A549 (cell line): ENCODE data around the gene KIZ. TPM values are rescaled to one million over a fixed set of nuclear protein-coding genes. Genes with fewer than 3 reads are reported as not detected.

ENCODE experiments used
- ATAC-seq, 2 experiments: fragments of 200-7000 bp in 1 of 2; fragments of >200 bp in 1 of 2; cut with Nextera tagmentation in 1 of 2; cut with Tn5 transposase in 1 of 2; 3 replicates each; pipeline versions ENCODE4 v1.8.0 to v1.9.1; 2018 to 2020; ENCODE audit warnings: mild to moderate bottlenecking in 1 of 2, moderate library complexity in 1 of 2
- CTCF ChIA-PET: fragments of 300-600 bp; sonication (Branson Sonifier 250); formaldehyde crosslinking; extraction: SDS; loops from one replicate; lab custom pipeline; 2021; ENCODE audit warnings: antibody characterized with exemption, inconsistent platforms; lab: Yijun Ruan, JAX
- POLR2A ChIA-PET: fragments of 350-600 bp; formaldehyde crosslinking; extraction: SDS; loops from one replicate; lab custom pipeline; 2021; ENCODE audit warnings: antibody characterized with exemption, inconsistent platforms; lab: Yijun Ruan, JAX
- DNase-seq, 2 experiments: peaks; one replicate each; pipeline versions ENCODE4 v3.0.0 to v3.0.0-alpha.2; 2011 to 2016; ENCODE audit warnings: low read depth in 1 of 2, low spot score in 1 of 2
- FAIRE-seq: peaks from 2 replicates; lab custom pipeline; 2011; peaks lifted over from hg19 to GRCh38; lab: Jason Lieb, UNC
- H3K27ac ChIP-seq, 2 experiments: fragments of >200 bp; sonication (Bioruptor Twin); formaldehyde crosslinking; 3 replicates each; pipeline ENCODE4 v1.5.1; 2016 to 2017
- H3K4me1 ChIP-seq: fragments of >200 bp; sonication (Bioruptor Twin); formaldehyde crosslinking; 3 replicates; pipeline ENCODE4 v1.6.1; 2016
- H3K4me2 ChIP-seq: fragments of >200 bp; sonication (Bioruptor Twin); formaldehyde crosslinking; 3 replicates; pipeline ENCODE4 v1.6.1; 2016
- H3K4me3 ChIP-seq: fragments of >200 bp; sonication (Bioruptor Twin); formaldehyde crosslinking; 3 replicates; pipeline ENCODE4 v1.5.1; 2016
- H3K9me3 ChIP-seq: fragments of >200 bp; sonication (Bioruptor Twin); formaldehyde crosslinking; 3 replicates; pipeline ENCODE4 v1.6.1; 2016
- ATOH8 ChIP-seq: fragments of 250-450 bp; sonication (Bioruptor Pico); IDR thresholded peaks from 2 replicates; pipeline ENCODE4 v1.5.0; 2020; ENCODE audit warnings: low read depth, mild to moderate bottlenecking, moderate library complexity
- BCL3 ChIP-seq: fragments of >200 bp; sonication (Bioruptor Twin); formaldehyde crosslinking; IDR thresholded peaks from 3 replicates; pipeline ENCODE4 v1.6.1; 2016
- CBX2 ChIP-seq: fragments of 200-600 bp; sonication (generic); IDR thresholded peaks from 2 replicates; pipeline ENCODE4 v1.6.1; 2016; ENCODE audit warnings: low read depth, mild to moderate bottlenecking, borderline replicate concordance
- CEBPB ChIP-seq, 2 experiments: fragments of >200 bp in 1 of 2; sonication (Bioruptor Twin) in 1 of 2; formaldehyde crosslinking in 1 of 2; IDR thresholded peaks; 2 replicates each; pipeline ENCODE4 v1.6.1; 2012 to 2016
- CHD2 ChIP-seq: fragments of 150-350 bp; IDR thresholded peaks from 2 replicates; pipeline ENCODE4 v1.6.1; 2014; ENCODE audit warnings: low read length; ENCODE audit not compliant: partially characterized antibody
- CHD4 ChIP-seq: fragments of 200-600 bp; sonication (generic); IDR thresholded peaks from 2 replicates; pipeline ENCODE4 v1.6.1; 2016; ENCODE audit warnings: antibody characterized with exemption, mild to moderate bottlenecking, borderline replicate concordance
- EHF ChIP-seq: fragments of 250-450 bp; sonication (Bioruptor Pico); IDR thresholded peaks from 2 replicates; pipeline ENCODE4 v1.5.0; 2020; ENCODE audit warnings: mild to moderate bottlenecking
- EP300 ChIP-seq, 2 experiments: fragments of >200 bp; sonication (Bioruptor Twin); formaldehyde crosslinking; IDR thresholded peaks; 2 replicates in 1 of 2; 3 replicates in 1 of 2; pipeline ENCODE4 v1.6.1; 2016 to 2017
- GATA3 ChIP-seq: IDR thresholded peaks from 2 replicates; pipeline ENCODE4 v1.6.1; 2012; ENCODE audit warnings: borderline replicate concordance
- HDAC2 ChIP-seq: fragments of 200-600 bp; sonication (generic); IDR thresholded peaks from 2 replicates; pipeline ENCODE4 v1.6.1; 2016
- HEYL ChIP-seq: fragments of 250-450 bp; sonication (Bioruptor Pico); IDR thresholded peaks from 2 replicates; pipeline ENCODE4 v1.8.0; 2021; ENCODE audit warnings: mild to moderate bottlenecking, moderate library complexity
- HMGXB4 ChIP-seq: fragments of 250-450 bp; sonication (Bioruptor Pico); IDR thresholded peaks from 2 replicates; pipeline ENCODE4 v1.5.0; 2021; ENCODE audit warnings: mild to moderate bottlenecking, moderate library complexity, borderline replicate concordance
- HOXA7 ChIP-seq: fragments of 250-450 bp; sonication (Bioruptor Pico); IDR thresholded peaks from 2 replicates; pipeline ENCODE4 v1.5.0; 2020; ENCODE audit warnings: mild to moderate bottlenecking, moderate library complexity
- HOXB13 ChIP-seq: fragments of 250-450 bp; sonication (Bioruptor Pico); IDR thresholded peaks from 2 replicates; pipeline ENCODE4 v1.5.0; 2020; ENCODE audit warnings: low read depth, mild to moderate bottlenecking, moderate library complexity
- HOXB5 ChIP-seq: fragments of 250-450 bp; sonication (Bioruptor Pico); IDR thresholded peaks from 2 replicates; pipeline ENCODE4 v1.5.0; 2020; ENCODE audit warnings: mild to moderate bottlenecking, moderate library complexity
- JUNB ChIP-seq: fragments of >200 bp; sonication (Bioruptor Twin); formaldehyde crosslinking; IDR thresholded peaks from 2 replicates; pipeline ENCODE4 v1.6.1; 2016
- KDM1A ChIP-seq: fragments of 200-600 bp; sonication (generic); IDR thresholded peaks from 2 replicates; pipeline ENCODE4 v1.6.1; 2016; ENCODE audit warnings: low read depth, mild to moderate bottlenecking
- KDM5A ChIP-seq: fragments of 200-600 bp; sonication (generic); IDR thresholded peaks from 2 replicates; pipeline ENCODE4 v1.6.1; 2016; ENCODE audit warnings: antibody characterized with exemption, mild to moderate bottlenecking
- MAFK ChIP-seq: fragments of 450-650 bp; IDR thresholded peaks from 2 replicates; pipeline ENCODE4 v1.6.1; 2014; ENCODE audit not compliant: partially characterized antibody
- MAZ ChIP-seq: fragments of 150-350 bp; IDR thresholded peaks from 2 replicates; pipeline ENCODE4 v1.6.1; 2014; ENCODE audit warnings: antibody characterized with exemption, low read depth, low read length, borderline replicate concordance
- MYC ChIP-seq: IDR thresholded peaks from 2 replicates; pipeline ENCODE4 v1.6.1; 2012; ENCODE audit warnings: mild to moderate bottlenecking, inconsistent platforms, low read length, improper control_type of control experiment, borderline replicate concordance
- PBX3 ChIP-seq: IDR thresholded peaks from 2 replicates; pipeline ENCODE4 v1.6.1; 2012
- PHF8 ChIP-seq: fragments of 200-600 bp; sonication (generic); IDR thresholded peaks from 2 replicates; pipeline ENCODE4 v1.6.1; 2016; ENCODE audit warnings: low read depth, mild to moderate bottlenecking, antibody characterized with exemption, moderate library complexity, borderline replicate concordance
- RARB ChIP-seq: fragments of 250-450 bp; sonication (Bioruptor Pico); IDR thresholded peaks from 2 replicates; pipeline ENCODE4 v1.8.0; 2021; ENCODE audit warnings: mild to moderate bottlenecking, moderate library complexity
- RNF2 ChIP-seq: fragments of 200-600 bp; sonication (generic); IDR thresholded peaks from 2 replicates; pipeline ENCODE4 v1.6.1; 2016; ENCODE audit warnings: low read depth, mild to moderate bottlenecking, antibody characterized with exemption, moderate library complexity, borderline replicate concordance
- SMC3 ChIP-seq: fragments of >200 bp; sonication (Bioruptor Twin); formaldehyde crosslinking; IDR thresholded peaks from 3 replicates; pipeline ENCODE4 v1.6.1; 2018; ENCODE audit warnings: inconsistent platforms
- TFCP2L1 ChIP-seq: fragments of 250-450 bp; sonication (Bioruptor Pico); IDR thresholded peaks from 2 replicates; pipeline ENCODE4 v1.5.0; 2021; ENCODE audit warnings: mild to moderate bottlenecking
- ZC3H11A ChIP-seq: fragments of 450-650 bp; IDR thresholded peaks from 2 replicates; pipeline ENCODE4 v1.6.1; 2014; ENCODE audit warnings: antibody characterized with exemption, mild to moderate bottlenecking
- ZNF302 ChIP-seq: fragments of 250-450 bp; sonication (Bioruptor Pico); IDR thresholded peaks from 2 replicates; pipeline ENCODE4 v1.9.0; 2021; ENCODE audit warnings: inconsistent platforms, mild to moderate bottlenecking, moderate library complexity
- WGBS: methylation state at CpG from one replicate; pipeline ENCODE4 v1.1.6; 2017; ENCODE audit errors: missing lambda C conversion rate; 5-methylcytosine and 5-hydroxymethylcytosine counted together
- polyA plus RNA-seq, 4 experiments: library from polyadenylated mRNA; depleted of rRNA in 3 of 4; stranded (reverse); fragments of >200 nt; fragmentation: RNase III in 1 of 4; extraction: RNeasy Plus Mini Kit Qiagen cat#74134 plus additional on column Dnase treatment in 1 of 4; gene quantifications; 2 replicates in 3 of 4; 3 replicates in 1 of 4; pipeline ENCODE4 v1.2.3, GENCODE V29; 2011 to 2017

KIZ gene
- polyA plus RNA-seq, 2 of the 4 experiments (the other 2 are of a cell fraction): 6.3 to 19.1 TPM

GRCh38 chr20:21232546-21233280, 106.8 kb downstream of the KIZ start:
- WGBS: 86% methylated on average over 10 of the region's 10 CpGs
- POLR2A ChIA-PET: no interaction called here
- Histone ChIP-seq H3K27ac (no peak overlapping the region), H3K9me3 (no peaks in the 10 kb centered on the region), H3K4me3 (no peak overlapping the region)
- no peak for DNase-seq
- no peak for TF ChIP-seq ATOH8 (CRISPR knock-in tag)
- no peak for TF ChIP-seq CHD4
- no peak for TF ChIP-seq CBX2
- no peak for TF ChIP-seq HOXA7 (CRISPR knock-in tag)
- TF ChIP-seq, all 56 proteins: peak for 0
- peaks cover 9% of the 10 kb centered on the region; the same call in 2 of the 3 replicates for H3K4me1 ChIP-seq
- ATAC-seq (no peak), FAIRE-seq (no peak)
- H3K4me2 ChIP-seq: no peak overlapping the region
- CTCF ChIA-PET: interaction anchor here (1.9 kb wide), 1 partner anchor 273 kb away, joined by 23 read pairs; no protein-coding TSS in a partner anchor

GRCh38 chr20:21234324-21234723, 108.4 kb downstream of the KIZ start:
- WGBS: 92% methylated on average over 5 of the region's 5 CpGs
- POLR2A ChIA-PET: interaction anchor here (0.8 kb wide), 1 partner anchor 398 kb away, joined by 4 read pairs; no protein-coding TSS in a partner anchor

GRCh38 chr20:21234806-21235483, 109.1 kb downstream of the KIZ start:
- no peak for DNase-seq
- Histone ChIP-seq H3K4me2 (no peak overlapping the region), H3K27ac (no peak overlapping the region), H3K9me3 (no peaks in the 10 kb centered on the region), H3K4me3 (no peak overlapping the region), H3K4me1 (peaks cover 6% of the 10 kb centered on the region; the same call in 1 of the 3 replicates)
- ChIA-PET POLR2A (interaction anchor here (0.8 kb wide), 1 partner anchor 399 kb away, joined by 4 read pairs; no protein-coding TSS in a partner anchor), CTCF (interaction anchor here (0.6 to 14.8 kb wide), 101 partner anchors 11 to 998 kb away, joined by 3 to 610 read pairs (median 6); no protein-coding TSS in a partner anchor)
- no peak for FAIRE-seq
- ATAC-seq: no peak
- 71% methylated on average over 11 of the region's 11 CpGs for WGBS
- TF ChIP-seq PHF8: no peak
- no peak for TF ChIP-seq HOXB5 (CRISPR knock-in tag)
- TF ChIP-seq JUNB: no peak
- no peak for TF ChIP-seq MAZ
- TF ChIP-seq ZC3H11A: no peak
- TF ChIP-seq HMGXB4: no peak
- TF ChIP-seq HDAC2: no peak
- no peak for TF ChIP-seq MYC
- TF ChIP-seq ZNF302: no peak
- no peak for TF ChIP-seq EHF
- no peak for TF ChIP-seq RARB (CRISPR knock-in tag)
- TF ChIP-seq CEBPB (IDR thresholded peaks at IDR 0.05): no peak
- no peak for TF ChIP-seq MAFK

More at GRCh38 chr20:21234324-21234723, 108.4 kb downstream of the KIZ start:
- CTCF ChIA-PET: interaction anchor here (0.6 to 14.8 kb wide), 28 partner anchors 10 to 997 kb away, joined by 3 to 610 read pairs (median 11); no protein-coding TSS in a partner anchor
- Histone ChIP-seq H3K4me1 (peaks cover 6% of the 10 kb centered on the region; the same call in 2 of the 3 replicates), H3K4me2 (no peak overlapping the region), H3K4me3 (no peak overlapping the region), H3K9me3 (no peaks in the 10 kb centered on the region), H3K27ac (no peak overlapping the region)
- no peak for FAIRE-seq
- no peak for TF ChIP-seq HDAC2
- TF ChIP-seq GATA3: no peak
- no peak for TF ChIP-seq PBX3
- no peak for TF ChIP-seq MYC
- TF ChIP-seq SMC3: no peak
- TF ChIP-seq KDM5A: no peak
- TF ChIP-seq HEYL: no peak
- TF ChIP-seq MAFK: no peak
- no peak for TF ChIP-seq CHD2
- no peak for TF ChIP-seq HOXB13 (CRISPR knock-in tag)
- TF ChIP-seq BCL3: no peak
- TF ChIP-seq RNF2: no peak
- no peak for TF ChIP-seq KDM1A
- TF ChIP-seq TFCP2L1 (CRISPR knock-in tag): no peak
- TF ChIP-seq EP300 (IDR thresholded peaks at IDR 0.05): no peak
- no peak for DNase-seq
- no peak for ATAC-seq
